Mucosa of rectum (tissue), 2 donors: ENCODE results near the gene SSTR4.

ENCODE experiments used
- H3K27ac ChIP-seq, 2 donors: one replicate each; pipeline ENCODE4 v1.7.0; 2013; ENCODE audit warnings: inconsistent platforms in 2 of 2, low read depth in 2 of 2, low read length in 2 of 2
- H3K27me3 ChIP-seq, 2 donors: one replicate each; pipeline ENCODE4 v1.7.0; 2013; ENCODE audit warnings: low read length in 2 of 2; ENCODE audit not compliant: control insufficient read depth in 2 of 2, insufficient read depth in 2 of 2
- H3K36me3 ChIP-seq, 2 donors: one replicate each; pipeline ENCODE4 v1.7.0; 2013; ENCODE audit warnings: low read length in 2 of 2; ENCODE audit not compliant: control insufficient read depth in 2 of 2, insufficient read depth in 2 of 2
- H3K4me1 ChIP-seq, 2 donors: one replicate each; pipeline ENCODE4 v1.7.0; 2013; ENCODE audit warnings: low read length in 2 of 2, mild to moderate bottlenecking in 1 of 2; ENCODE audit not compliant: control insufficient read depth in 2 of 2, insufficient read depth in 2 of 2
- H3K4me3 ChIP-seq, 2 donors: one replicate each; pipeline ENCODE4 v1.7.0; 2013; ENCODE audit warnings: low read length in 2 of 2
- H3K9ac ChIP-seq, 2 donors: one replicate each; pipeline ENCODE4 v1.7.0; 2013; ENCODE audit warnings: low read length in 2 of 2, low read depth in 1 of 2, mild to moderate bottlenecking in 1 of 2
- H3K9me3 ChIP-seq, 2 donors: one replicate each; pipeline ENCODE4 v1.7.0; 2013; ENCODE audit warnings: low read length in 2 of 2; ENCODE audit not compliant: control insufficient read depth in 2 of 2
- donor health status: healthy.
- donor health status: Normal muscosa, but diverticular disease.

Gene SSTR4

GRCh38 chr20:23084845-23085365 is 49.8 kb downstream of the SSTR4 start:
- Histone ChIP-seq H3K27me3 (no peaks in the 10 kb centered on the region), H3K9me3 (no peaks in the 10 kb centered on the region), H3K4me1 (no peaks in the 10 kb centered on the region), H3K27ac (peak overlapping the region; percentile 58 to 61), H3K36me3 (no peaks in the 10 kb centered on the region), H3K9ac (peak overlapping the region in 1 of 2 donors; percentile 24), H3K4me3 (peak overlapping the region in 1 of 2 donors; percentile 50)

DNA sequence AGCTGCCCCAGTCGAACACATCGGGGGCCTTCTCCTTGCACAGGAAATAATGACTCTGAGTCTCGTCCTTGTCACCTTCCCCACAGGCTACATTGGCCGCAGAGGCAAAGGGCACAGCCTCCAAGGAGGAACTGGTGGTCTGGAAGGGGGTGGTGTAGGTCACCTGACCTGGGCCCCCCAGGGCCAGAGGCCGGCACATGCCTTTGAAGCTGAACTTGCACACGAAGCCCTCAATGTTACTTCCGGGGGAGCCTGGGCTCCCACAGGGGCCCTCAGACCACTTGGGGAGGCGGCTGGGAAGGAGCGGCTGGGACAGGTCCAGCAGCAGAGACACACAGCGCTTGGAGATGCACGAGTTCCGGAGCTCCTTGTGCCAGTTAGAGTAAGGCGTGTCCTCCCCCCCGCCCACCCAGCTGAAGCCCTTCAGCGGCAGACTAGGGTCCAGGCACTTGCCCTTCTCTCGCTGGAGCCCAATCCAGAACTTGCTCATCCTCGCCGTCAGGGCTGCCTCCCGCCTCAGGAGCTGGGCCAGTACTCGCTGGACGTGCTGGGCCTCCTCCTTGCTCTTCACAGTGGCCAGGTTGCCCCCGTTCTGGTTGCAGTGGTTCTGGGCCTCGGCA is 50.4 kb downstream of the SSTR4 start:
- Histone ChIP-seq H3K9me3 (no peaks in the 10 kb centered on the region), H3K4me1 (no peaks in the 10 kb centered on the region), H3K36me3 (no peaks in the 10 kb centered on the region), H3K27me3 (no peaks in the 10 kb centered on the region), H3K9ac (peak overlapping the region in 1 of 2 donors; percentile 52), H3K4me3 (peak overlapping the region in 1 of 2 donors; percentile 50), H3K27ac (peak overlapping the region; percentile 76 to 84)

- no peaks in the 10 kb centered on the region for H3K27me3 ChIP-seq
- no peaks in the 10 kb centered on the region for H3K9me3 ChIP-seq
- H3K4me1 ChIP-seq = no peaks in the 10 kb centered on the region
- peak within 1 kb of the TSS; percentile 76 to 84 for H3K27ac ChIP-seq
- H3K9ac ChIP-seq = peak within 1 kb of the TSS in 1 of 2 donors; percentile 52
- no peaks in the 10 kb centered on the region for H3K36me3 ChIP-seq
- peak within 1 kb of the TSS in 1 of 2 donors; percentile 50 for H3K4me3 ChIP-seq
Measured at GRCh38 chr20:23086056-23086566, 51.0 kb downstream of the SSTR4 start, which contains the start of gene CD93. TSS of gene CD93 (minus strand) at chr20:23086324. CDS start at chr20:23086192, 132 bp downstream.

DNA sequence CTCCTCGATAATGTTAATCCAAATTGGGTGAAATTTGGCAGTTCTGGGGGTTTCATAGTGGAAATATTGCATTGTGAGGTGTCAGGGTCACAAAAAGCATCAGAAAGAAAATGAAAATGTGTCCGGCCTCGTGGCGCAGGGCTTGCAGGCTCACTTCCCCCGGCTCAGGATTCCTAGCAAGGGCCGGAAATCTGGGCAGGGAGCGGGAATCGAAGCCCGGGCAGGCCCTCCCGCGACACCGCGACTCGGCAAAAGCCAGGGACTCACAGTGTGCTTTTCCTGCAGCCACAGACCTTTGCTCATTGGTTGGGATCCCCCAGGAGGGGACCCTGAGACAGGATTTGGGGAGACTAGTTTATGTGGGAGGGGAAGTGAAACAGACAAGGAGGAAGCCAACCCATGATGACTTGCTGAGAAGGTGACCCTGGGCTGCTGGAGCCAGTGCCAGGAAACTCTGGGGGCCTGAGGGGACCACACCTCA is 51.9 kb downstream of the SSTR4 start:
- H3K9ac ChIP-seq = peak overlapping the region in 1 of 2 donors; percentile 36
- peak overlapping the region; percentile 76 to 84 for H3K27ac ChIP-seq
- no peak overlapping the region for H3K4me3 ChIP-seq
- no peaks in the 10 kb centered on the region for H3K36me3 ChIP-seq
- H3K4me1 ChIP-seq = no peaks in the 10 kb centered on the region
- no peaks in the 10 kb centered on the region for H3K9me3 ChIP-seq
- no peaks in the 10 kb centered on the region for H3K27me3 ChIP-seq

GRCh38 chr20:23087587-23088251 is 52.6 kb downstream of the SSTR4 start:
- Histone ChIP-seq H3K4me1 (no peaks in the 10 kb centered on the region), H3K4me3 (no peak overlapping the region), H3K27ac (peak overlapping the region; percentile 41 to 76), H3K9me3 (no peaks in the 10 kb centered on the region), H3K27me3 (no peaks in the 10 kb centered on the region), H3K9ac (no peak overlapping the region), H3K36me3 (no peaks in the 10 kb centered on the region)
